HG02884 (cell line): Measurements from ENCODE around the gene ZBTB7C.

Experiments
- ATAC-seq: cut with Tn5 transposase; IDR thresholded peaks from one replicate; pipeline ENCODE4 v1.9.1; 2021; ENCODE audit warnings: mild to moderate bottlenecking, moderate library complexity; ENCODE audit not compliant: unreplicated experiment

Gene ZBTB7C

GRCh38 chr18:48265328-48265727 lies 143.9 kb downstream of the ZBTB7C start:
- ATAC-seq, result no peak

DNA sequence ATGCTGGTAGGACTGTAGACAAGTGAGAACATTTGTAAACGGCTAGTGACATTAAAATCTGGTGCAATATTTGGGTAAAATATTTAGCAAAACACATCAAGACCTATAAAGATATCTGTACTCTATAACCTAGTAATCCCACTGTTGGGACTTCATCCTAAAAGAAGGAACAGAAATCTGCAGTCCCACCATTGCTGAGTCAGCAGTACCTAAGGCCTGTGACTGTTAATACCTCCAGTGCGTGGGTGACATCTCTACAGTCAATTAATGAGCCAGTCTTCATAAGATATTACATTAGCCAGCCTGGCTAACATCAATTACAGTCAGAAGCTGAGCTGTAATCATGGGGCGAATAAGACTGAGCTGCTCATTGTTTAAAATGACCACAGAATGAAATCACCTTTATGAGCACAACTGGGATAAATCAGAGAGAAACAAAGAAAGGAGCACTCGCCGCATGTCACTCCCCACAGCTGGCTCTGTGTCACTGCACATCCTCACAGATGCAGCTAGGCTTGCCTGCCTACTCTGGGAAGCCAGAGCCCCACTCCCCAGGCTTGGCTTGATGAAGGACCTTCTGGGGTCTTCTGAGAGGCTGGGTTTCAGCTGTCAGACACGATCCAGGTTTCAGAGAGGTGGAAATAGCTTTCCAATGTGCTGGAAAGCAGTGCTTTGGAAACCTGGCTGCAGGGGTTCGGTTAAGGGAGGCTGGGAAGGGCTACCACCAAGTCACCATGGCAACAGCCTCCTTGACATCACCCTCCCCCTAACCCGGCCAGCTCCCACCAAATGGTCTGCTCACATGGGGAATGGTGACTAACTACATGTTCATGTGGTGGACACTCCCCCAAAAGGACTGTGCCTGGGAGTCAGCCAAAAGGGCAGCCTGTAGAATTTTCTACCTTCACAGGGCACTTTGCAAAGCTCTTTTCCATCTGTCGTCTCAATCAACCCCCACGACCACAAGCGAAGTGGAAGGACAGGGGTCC lies 145.0 kb downstream of the ZBTB7C start:
- no peak for ATAC-seq

DNA sequence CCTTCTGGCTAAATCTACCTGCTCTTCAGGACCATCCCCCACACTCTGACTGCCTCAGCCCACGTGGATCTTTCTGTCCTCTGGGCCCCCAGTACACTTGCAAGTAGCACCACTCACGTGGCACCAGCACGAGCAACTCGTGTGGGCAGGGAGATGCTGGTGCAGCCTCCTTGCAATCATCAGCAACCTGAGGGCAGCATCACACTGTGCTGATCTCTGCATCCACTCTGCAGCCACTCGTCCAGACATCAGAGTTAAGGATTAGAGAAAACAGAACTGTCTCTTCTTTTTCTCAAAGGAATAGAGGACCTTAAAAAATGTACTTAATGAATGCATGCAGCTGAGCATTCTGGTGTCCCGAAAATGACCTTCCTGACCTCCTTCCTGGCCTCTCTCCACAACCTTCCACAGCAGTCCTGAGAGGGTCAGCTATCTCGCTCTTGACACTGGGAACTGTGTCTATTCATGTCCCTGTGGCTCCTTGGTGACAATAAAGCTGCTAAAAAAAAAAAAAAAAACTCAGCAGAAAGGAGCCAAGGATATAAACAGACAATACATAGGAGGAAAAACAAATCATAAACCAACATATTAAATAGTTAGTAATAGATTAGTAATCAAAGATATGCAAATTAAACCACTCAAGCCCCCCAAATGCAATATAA lies 145.9 kb downstream of the ZBTB7C start:
- ATAC-seq, result no peak

GRCh38 chr18:48260237-48260636 lies 148.9 kb downstream of the ZBTB7C start:
- no peak for ATAC-seq

- ATAC-seq, result no peak
Observed at GRCh38 chr18:48256848-48257247, 152.3 kb downstream of the ZBTB7C start.

GRCh38 chr18:48254077-48254602 lies 155.0 kb downstream of the ZBTB7C start:
- no peak for ATAC-seq

DNA sequence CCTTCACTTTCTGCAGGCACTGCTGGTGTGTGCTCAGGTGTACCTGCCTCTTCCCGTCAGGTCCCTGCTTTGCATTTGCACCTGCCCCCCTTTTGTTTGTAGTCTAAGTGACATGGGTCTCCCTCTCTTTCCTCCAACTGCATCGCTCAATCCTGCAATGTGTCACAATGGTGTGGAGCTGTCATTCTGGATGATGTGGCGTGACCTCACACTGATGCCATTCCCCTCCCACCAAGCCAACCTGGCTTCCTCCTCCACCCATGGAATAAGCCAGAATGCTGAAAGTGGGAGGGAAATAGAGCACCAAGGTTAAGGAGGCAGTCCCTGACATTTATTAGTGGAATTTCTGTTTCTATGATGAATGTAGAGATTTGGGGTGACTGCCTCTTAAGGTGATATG lies 156.7 kb downstream of the ZBTB7C start:
- no peak for ATAC-seq

GRCh38 chr18:48250918-48251317 lies 158.3 kb downstream of the ZBTB7C start:
- ATAC-seq, result no peak

GRCh38 chr18:48250362-48250907 lies 158.7 kb downstream of the ZBTB7C start:
- ATAC-seq, result no peak

GRCh38 chr18:48249854-48250253 lies 159.3 kb downstream of the ZBTB7C start:
- no peak for ATAC-seq

GRCh38 chr18:48244530-48244929 lies 164.7 kb downstream of the ZBTB7C start:
- no peak for ATAC-seq

DNA sequence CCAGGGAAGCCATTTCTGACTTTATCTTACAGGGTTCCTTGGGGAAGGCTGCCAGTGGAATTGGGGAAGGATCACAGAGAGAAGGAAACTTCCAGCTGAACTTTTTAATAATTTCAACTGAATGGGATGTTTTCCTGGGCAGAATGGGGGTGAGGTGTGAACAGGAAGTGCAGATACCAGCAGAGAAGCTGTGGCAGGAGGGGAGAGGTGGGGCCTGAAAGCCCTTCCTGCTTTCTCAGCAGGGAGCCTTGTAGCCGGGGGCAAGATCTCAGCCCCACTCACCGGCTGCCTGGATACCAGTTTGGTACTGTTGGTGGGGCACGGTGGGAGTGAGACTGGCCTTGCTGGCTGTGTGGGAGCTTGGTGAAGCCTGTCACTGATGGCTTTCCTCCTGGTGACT lies 170.5 kb downstream of the ZBTB7C start:
- no peak for ATAC-seq

GRCh38 chr18:48238206-48238605 lies 171.0 kb downstream of the ZBTB7C start:
- no peak for ATAC-seq

- no peak for ATAC-seq
Observed at GRCh38 chr18:48236822-48237221, 172.4 kb downstream of the ZBTB7C start.

- ATAC-seq, result no peak
Observed at GRCh38 chr18:48230467-48231113, 178.6 kb downstream of the ZBTB7C start.

- ATAC-seq, result no peak
Observed at GRCh38 chr18:48229552-48229981, 179.6 kb downstream of the ZBTB7C start.

- no peak for ATAC-seq
Observed at GRCh38 chr18:48228841-48229240, 180.3 kb downstream of the ZBTB7C start.

DNA sequence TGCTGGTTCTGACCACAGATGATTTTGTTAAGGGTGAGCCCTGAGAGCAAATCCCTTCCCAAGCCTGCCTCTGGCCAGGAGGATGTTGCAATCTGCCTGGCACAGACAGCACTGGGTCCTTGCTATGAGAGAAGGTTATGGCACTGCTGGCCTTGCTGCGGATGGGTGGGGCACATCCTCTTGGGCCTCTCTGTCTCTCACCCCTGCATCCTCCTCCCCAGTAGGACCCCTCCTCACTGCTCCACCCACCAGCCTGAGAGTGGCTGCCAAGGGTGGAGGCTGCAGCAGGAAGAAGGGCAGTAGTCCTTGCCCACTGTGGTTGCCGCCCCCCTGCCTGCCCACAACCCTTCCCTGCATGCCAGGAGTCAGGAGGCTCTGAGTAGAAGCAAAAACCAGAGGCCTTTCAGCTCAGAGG lies 180.9 kb downstream of the ZBTB7C start:
- no peak for ATAC-seq

DNA sequence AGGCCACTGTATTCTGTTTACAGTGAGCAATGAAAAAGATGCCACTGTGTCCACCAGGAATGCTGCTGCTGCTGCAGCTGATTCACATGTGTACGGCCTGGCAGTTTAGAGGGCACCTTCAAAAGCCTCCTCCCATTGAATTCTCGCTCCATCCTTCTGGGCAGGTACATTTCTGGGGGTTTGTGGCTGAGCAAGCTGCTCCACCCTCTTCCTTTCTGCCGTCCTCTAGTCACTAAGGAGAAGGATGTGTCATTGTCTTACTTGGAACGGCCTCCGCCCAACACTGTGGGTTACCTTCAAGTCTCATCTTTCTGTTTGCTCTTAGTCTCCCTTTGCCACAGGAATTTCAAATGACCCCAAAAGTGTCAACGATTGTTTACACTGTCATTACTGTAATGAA lies 182.0 kb downstream of the ZBTB7C start:
- ATAC-seq, result no peak

DNA sequence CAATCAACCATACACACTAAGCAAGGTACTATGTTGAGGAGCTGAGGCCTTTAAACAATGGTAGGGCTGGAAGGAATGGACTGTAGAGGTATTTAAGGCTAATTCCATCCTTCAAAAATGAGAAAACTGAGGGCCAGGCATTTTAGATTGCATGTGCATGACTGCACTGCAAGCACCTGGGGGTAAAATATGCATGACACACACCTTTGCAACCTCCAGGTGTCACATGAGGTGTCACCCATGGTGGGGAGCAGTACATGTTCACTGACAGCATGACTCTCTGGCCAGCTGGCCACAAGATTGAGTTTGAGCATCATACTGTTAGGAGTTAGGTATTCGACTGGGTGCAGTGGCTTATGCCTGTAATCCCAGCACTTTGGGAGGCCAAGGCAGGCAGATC lies 182.8 kb downstream of the ZBTB7C start:
- ATAC-seq, result no peak

GRCh38 chr18:48222118-48222517 lies 187.1 kb downstream of the ZBTB7C start:
- peak; percentile 80 for ATAC-seq
